ENCODE measurements around the gene ZNF197. TPM values are rescaled to one million over a fixed set of nuclear protein-coding genes. Genes with fewer than 3 reads are reported as not detected.

The ZNF197 gene
- polyA plus RNA-seq, 1 donor (not counting 4 experiments of a cell fraction or from before 2014, with no cell fraction given): 8.8 TPM

DNA sequence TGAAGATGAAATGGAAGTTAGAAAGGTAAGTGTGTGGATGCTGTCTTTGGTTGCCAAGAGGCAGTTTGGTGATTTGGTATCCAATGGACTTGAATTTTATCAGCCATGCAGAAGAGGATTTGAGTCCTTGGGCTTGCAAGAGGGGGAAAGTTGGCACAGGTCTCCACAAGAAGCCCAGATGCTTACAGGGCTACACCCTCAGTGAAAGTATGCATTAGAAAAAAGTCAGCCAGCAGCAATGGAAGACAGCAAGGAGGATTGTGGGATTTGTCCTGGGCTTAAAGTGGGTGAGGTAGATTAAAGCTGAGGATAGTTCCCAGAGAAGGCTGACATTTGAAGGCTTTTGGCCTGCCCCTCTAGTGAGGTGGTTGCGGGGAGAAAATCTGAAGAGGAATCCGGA, 23.1 kb upstream of the ZNF197 start:
- Histone ChIP-seq H3K4me2 (ENCODE audit: control insufficient read depth, extremely low read depth, insufficient read depth, low read depth, low read length) (no peak overlapping the region), H4K20me1 (ENCODE audit: control insufficient read depth, extremely low read depth, insufficient read depth, low read length) (no peaks in the 10 kb centered on the region), H3K79me2 (ENCODE audit: control insufficient read depth, insufficient read depth, low read length) (no peaks in the 10 kb centered on the region), H2AFZ (ENCODE audit: control insufficient read depth, low read length) (no peak overlapping the region), H3K4me3 (ENCODE audit: control insufficient read depth in 2 of 3, extremely low read depth in 1 of 3, insufficient read depth in 2 of 3, low read depth in 1 of 3, low read length in 3 of 3) (no peak overlapping the region), H3K9me3 (ENCODE audit: control insufficient read depth, low read depth, low read length) (no peaks in the 10 kb centered on the region), H3K9me1 (ENCODE audit: control insufficient read depth, extremely low read depth, insufficient read depth, low read length) (no peaks in the 10 kb centered on the region), H3K27me3 (ENCODE audit: control insufficient read depth, extremely low read depth, insufficient read depth, low read length) (no peaks in the 10 kb centered on the region), H3K36me3 (ENCODE audit: control insufficient read depth in 2 of 2, extremely low read depth in 1 of 2, insufficient read depth in 2 of 2, low read length in 2 of 2) (no peaks in the 10 kb centered on the region), H3K27ac (ENCODE audit: control insufficient read depth, insufficient read depth, low read length) (no peak overlapping the region), H3K9ac (ENCODE audit: control insufficient read depth, extremely low read depth, insufficient read depth, low read length) (no peak overlapping the region), H3K4me1 (ENCODE audit: control insufficient read depth, extremely low read depth, insufficient read depth, low read length) (no peaks in the 10 kb centered on the region)
- DNase-seq (ENCODE audit: low read depth, low spot score) (no peak), FAIRE-seq (no peak)
- TF ChIP-seq EZH2 (IDR thresholded peaks at IDR 0.05; ENCODE audit: low read length): no peak
- no peak for TF ChIP-seq CTCF (optimal IDR thresholded peaks at IDR 0.05 in 1 of 3, IDR thresholded peaks at IDR 0.05 in 1 of 3, conservative IDR thresholded peaks at IDR 0.05 in 1 of 3; ENCODE audit: extremely low read depth in 1 of 3, insufficient read depth in 2 of 3, low read length in 3 of 3)
- dilution Hi-C loops (cut with MboI; ENCODE audit: extremely low pct_ligation_motif_present, low sequenced_read_pairs): no loop called here

GRCh38 chr3:44612678-44613077, 12.2 kb upstream of the ZNF197 start:
- TF ChIP-seq CTCF (optimal IDR thresholded peaks at IDR 0.05 in 1 of 3, IDR thresholded peaks at IDR 0.05 in 1 of 3, conservative IDR thresholded peaks at IDR 0.05 in 1 of 3; ENCODE audit: extremely low read depth in 1 of 3, insufficient read depth in 2 of 3, low read length in 3 of 3) (no peak), EZH2 (IDR thresholded peaks at IDR 0.05; ENCODE audit: low read length) (no peak)
- DNase-seq (ENCODE audit: low read depth, low spot score): no peak
- Histone ChIP-seq H2AFZ (ENCODE audit: control insufficient read depth, low read length) (no peak overlapping the region), H3K27me3 (ENCODE audit: control insufficient read depth, extremely low read depth, insufficient read depth, low read length) (no peaks in the 10 kb centered on the region), H3K4me3 (ENCODE audit: control insufficient read depth in 2 of 3, extremely low read depth in 1 of 3, insufficient read depth in 2 of 3, low read depth in 1 of 3, low read length in 3 of 3) (no peak overlapping the region), H3K27ac (ENCODE audit: control insufficient read depth, insufficient read depth, low read length) (no peak overlapping the region), H3K79me2 (ENCODE audit: control insufficient read depth, insufficient read depth, low read length) (no peaks in the 10 kb centered on the region), H3K9ac (ENCODE audit: control insufficient read depth, extremely low read depth, insufficient read depth, low read length) (no peak overlapping the region), H3K36me3 (ENCODE audit: control insufficient read depth in 2 of 2, extremely low read depth in 1 of 2, insufficient read depth in 2 of 2, low read length in 2 of 2) (no peaks in the 10 kb centered on the region), H4K20me1 (ENCODE audit: control insufficient read depth, extremely low read depth, insufficient read depth, low read length) (no peaks in the 10 kb centered on the region), H3K9me1 (ENCODE audit: control insufficient read depth, extremely low read depth, insufficient read depth, low read length) (no peaks in the 10 kb centered on the region), H3K9me3 (ENCODE audit: control insufficient read depth, low read depth, low read length) (no peaks in the 10 kb centered on the region), H3K4me1 (ENCODE audit: control insufficient read depth, extremely low read depth, insufficient read depth, low read length) (no peaks in the 10 kb centered on the region), H3K4me2 (ENCODE audit: control insufficient read depth, extremely low read depth, insufficient read depth, low read depth, low read length) (no peak overlapping the region)
- dilution Hi-C loops (cut with MboI; ENCODE audit: extremely low pct_ligation_motif_present, low sequenced_read_pairs): no loop called here
- FAIRE-seq: no peak

All from keratinocyte (primary cell).